ENCODE measurements around the gene ENGASE. TPM values are rescaled to one million over a fixed set of nuclear protein-coding genes. Genes with fewer than 3 reads are reported as not detected.
A peak's percentile ranks its signal among the peaks of the same experiment; 100 is the strongest.

Gene ENGASE
- total and polyA plus RNA-seq, 2 of the 4 experiments (the other 2 are of a cell fraction): 3.9 to 12.1 TPM

GRCh38 chr17:79041041-79041570 lies 33.5 kb upstream of the ENGASE start:
- no peak for TF ChIP-seq RFX5 (IDR thresholded peaks at IDR 0.05; ENCODE audit: low read depth, low read length)
- no peak for TF ChIP-seq CEBPB (IDR thresholded peaks at IDR 0.05; ENCODE audit: low read depth, low read length)
- no peak for TF ChIP-seq FOS (IDR thresholded peaks at IDR 0.05; ENCODE audit: low read depth, low read length)
- no peak for TF ChIP-seq NFE2L2 (IDR thresholded peaks at IDR 0.05; ENCODE audit: low read depth, low read length)
- no peak for TF ChIP-seq MAFK (IDR thresholded peaks at IDR 0.05; ENCODE audit: low read depth, low read length)
- TF ChIP-seq RCOR1 (IDR thresholded peaks at IDR 0.05; ENCODE audit: insufficient replicate concordance, low read length): no peak
- TF ChIP-seq CHD1 (IDR thresholded peaks at IDR 0.05; ENCODE audit: low read depth, low read length): no peak
- no peak for TF ChIP-seq BHLHE40 (IDR thresholded peaks at IDR 0.05; ENCODE audit: low read depth, low read length)
- no peak for TF ChIP-seq ELK1 (IDR thresholded peaks at IDR 0.05; ENCODE audit: borderline replicate concordance, low read depth, low read length)
- no peak for TF ChIP-seq MXI1 (IDR thresholded peaks at IDR 0.05; ENCODE audit: borderline replicate concordance, low read depth, low read length)
- TF ChIP-seq RAD21 (IDR thresholded peaks at IDR 0.05; ENCODE audit: low read length): no peak
- no peak for TF ChIP-seq MAZ (IDR thresholded peaks at IDR 0.05; ENCODE audit: borderline replicate concordance, low read depth, low read length)
- no peak for TF ChIP-seq POLR2A (IDR thresholded peaks at IDR 0.05; ENCODE audit: low read depth, low read length)
- TF ChIP-seq, protein P1, sequence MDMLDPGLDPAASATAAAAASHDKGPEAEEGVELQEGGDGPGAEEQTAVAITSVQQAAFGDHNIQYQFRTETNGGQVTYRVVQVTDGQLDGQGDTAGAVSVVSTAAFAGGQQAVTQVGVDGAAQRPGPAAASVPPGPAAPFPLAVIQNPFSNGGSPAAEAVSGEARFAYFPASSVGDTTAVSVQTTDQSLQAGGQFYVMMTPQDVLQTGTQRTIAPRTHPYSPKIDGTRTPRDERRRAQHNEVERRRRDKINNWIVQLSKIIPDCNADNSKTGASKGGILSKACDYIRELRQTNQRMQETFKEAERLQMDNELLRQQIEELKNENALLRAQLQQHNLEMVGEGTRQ (IDR thresholded peaks at IDR 0.05; ENCODE audit: low read depth, low read length): no peak
- TF ChIP-seq, protein P2, sequence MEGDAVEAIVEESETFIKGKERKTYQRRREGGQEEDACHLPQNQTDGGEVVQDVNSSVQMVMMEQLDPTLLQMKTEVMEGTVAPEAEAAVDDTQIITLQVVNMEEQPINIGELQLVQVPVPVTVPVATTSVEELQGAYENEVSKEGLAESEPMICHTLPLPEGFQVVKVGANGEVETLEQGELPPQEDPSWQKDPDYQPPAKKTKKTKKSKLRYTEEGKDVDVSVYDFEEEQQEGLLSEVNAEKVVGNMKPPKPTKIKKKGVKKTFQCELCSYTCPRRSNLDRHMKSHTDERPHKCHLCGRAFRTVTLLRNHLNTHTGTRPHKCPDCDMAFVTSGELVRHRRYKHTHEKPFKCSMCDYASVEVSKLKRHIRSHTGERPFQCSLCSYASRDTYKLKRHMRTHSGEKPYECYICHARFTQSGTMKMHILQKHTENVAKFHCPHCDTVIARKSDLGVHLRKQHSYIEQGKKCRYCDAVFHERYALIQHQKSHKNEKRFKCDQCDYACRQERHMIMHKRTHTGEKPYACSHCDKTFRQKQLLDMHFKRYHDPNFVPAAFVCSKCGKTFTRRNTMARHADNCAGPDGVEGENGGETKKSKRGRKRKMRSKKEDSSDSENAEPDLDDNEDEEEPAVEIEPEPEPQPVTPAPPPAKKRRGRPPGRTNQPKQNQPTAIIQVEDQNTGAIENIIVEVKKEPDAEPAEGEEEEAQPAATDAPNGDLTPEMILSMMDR (conservative IDR thresholded peaks at IDR 0.05; ENCODE audit: low read depth, low read length): no peak
- TF ChIP-seq SMC3 (IDR thresholded peaks at IDR 0.05; ENCODE audit: low read depth, low read length): no peak
- H3K4me2 ChIP-seq (ENCODE audit: low read depth, low read length): no peak overlapping the region
- H2AK5ac ChIP-seq (ENCODE audit: low read depth, low read length): peak overlapping the region; percentile 81
- no peak overlapping the region for H4K91ac ChIP-seq (ENCODE audit: insufficient read depth, low read depth, low read length)
- no peak overlapping the region for H3K27ac ChIP-seq (ENCODE audit: insufficient read depth, low read length)
- H3K4me3 ChIP-seq (ENCODE audit: insufficient read depth, low read depth, low read length): no peak overlapping the region
- DNase-seq: no peak
- H4K20me1 ChIP-seq (ENCODE audit: insufficient read depth, low read length): no peaks in the 10 kb centered on the region; the same call in 1 of the 2 replicates
- ChIA-PET POLR2A (ENCODE audit: unreplicated experiment) (no interaction called here), CTCF (interaction anchor here (0.7 to 1.6 kb wide), 4 partner anchors 20 to 362 kb away, joined by 3 to 9 read pairs (median 4); no protein-coding TSS in a partner anchor)
- no peak overlapping the region for H4K8ac ChIP-seq (ENCODE audit: low read depth in 2 of 2, low read length in 2 of 2)
- H3K4me1 ChIP-seq (ENCODE audit: control insufficient read depth, insufficient read depth, low read length): peaks cover 12% of the 10 kb centered on the region
- dilution Hi-C loops (cut with HindIII; ENCODE audit: low sequenced_read_pairs, unreplicated experiment) (no loop called here), in situ Hi-C loops (cut with MboI; ENCODE audit: low sequenced_read_pairs) (no loop called here), intact Hi-C loops (cut with micrococcal nuclease) (no loop called here)
- no peak overlapping the region for H2BK15ac ChIP-seq (ENCODE audit: low read depth, low read length)
- H2BK120ac ChIP-seq (ENCODE audit: low read depth, low read length): no peak overlapping the region
- peaks cover 20% of the 10 kb centered on the region for H3K9me1 ChIP-seq (ENCODE audit: insufficient read depth, low read length)
- BruUV-seq (replicated peaks): no TSS peak
- no peak overlapping the region for H2BK5ac ChIP-seq (ENCODE audit: low read depth, low read length, poor library complexity, severe bottlenecking)
- 97% methylated on average over 7 of the region's 13 CpGs; no CpG with 5 or more reads in 1 of the 2 experiments for WGBS, 2 experiments (ENCODE audit: extremely low coverage in 2 of 2, insufficient read length in 1 of 2)
- H3K9ac ChIP-seq (ENCODE audit: low read depth, low read length): no peak overlapping the region
- no peak overlapping the region for H4K5ac ChIP-seq (ENCODE audit: low read depth, low read length)
- no peak overlapping the region for H2BK20ac ChIP-seq (ENCODE audit: low read depth, low read length)
- no peak overlapping the region for H2AK9ac ChIP-seq (replicated peaks; ENCODE audit: low read depth, low read length, poor library complexity)
- H3K9me3 ChIP-seq (ENCODE audit: control insufficient read depth, insufficient read depth, low read length): no peaks in the 10 kb centered on the region
- no peak overlapping the region for H3K14ac ChIP-seq (replicated peaks; ENCODE audit: low read depth, low read length)
- no peaks in the 10 kb centered on the region for H3K36me3 ChIP-seq (ENCODE audit: control insufficient read depth, insufficient read depth, low read length)
- H3K4ac ChIP-seq (ENCODE audit: low read depth, low read length): no peak overlapping the region
- no peak for ATAC-seq (ENCODE audit: low read depth)
- H3K27me3 ChIP-seq (ENCODE audit: control insufficient read depth, insufficient read depth, low read length): no peaks in the 10 kb centered on the region; the same call in 1 of the 2 replicates
- H3K23ac ChIP-seq (ENCODE audit: low read depth, low read length): no peak overlapping the region
- H3K18ac ChIP-seq (ENCODE audit: low read depth, low read length): no peak overlapping the region
- H2AFZ ChIP-seq (replicated peaks; ENCODE audit: low read length, poor library complexity): no peak overlapping the region
- H3K56ac ChIP-seq (ENCODE audit: extremely low read depth, insufficient read depth, low read length): no peak overlapping the region
- 0 out of 4 replicates have a peak, but pooled peaks cover 0 to 5% of the 10 kb centered on the region in 2 experiments for H3K79me1 ChIP-seq (ENCODE audit: low read depth in 1 of 2, low read length in 2 of 2)
